ENCODE measurements around the gene SAMD5. TPM values are rescaled to one million over a fixed set of nuclear protein-coding genes. Genes with fewer than 3 reads are reported as not detected.

Gene SAMD5
- total RNA-seq, 1 donor from 2014 or later, result 0.06 TPM

GRCh38 chr6:147603392-147604081, 95.0 kb downstream of the SAMD5 start:
- Histone ChIP-seq H4K20me1 (ENCODE audit: low read depth) (no peaks in the 10 kb centered on the region), H3K79me2 (ENCODE audit: low read depth) (no peaks in the 10 kb centered on the region), H3F3A (ENCODE audit: low read depth) (no peaks in the 10 kb centered on the region), H3K4me2 (no peak overlapping the region), H2AFZ (replicated peaks) (no peak overlapping the region), H3K9ac (no peak overlapping the region), H3K4me3 (no peak overlapping the region), H3K4me1 (no peaks in the 10 kb centered on the region), H3K27ac (no peak overlapping the region), H3K36me3 (no peaks in the 10 kb centered on the region), H3K9me3 (ENCODE audit: low read depth) (no peaks in the 10 kb centered on the region), H3K27me3 (no peaks in the 10 kb centered on the region)
- Mint-ChIP-seq H3K27ac (no peak overlapping the region), H3K27me3 (ENCODE audit: insufficient read depth, low read depth) (no peaks in the 10 kb centered on the region), H3K4me1 (peaks cover 2% of the 10 kb centered on the region), H3K9me3 (peaks cover 2% of the 10 kb centered on the region), H3K4me3 (no peak overlapping the region), H3K36me3 (peaks cover 3% of the 10 kb centered on the region)
- no peak for DNase-seq (ENCODE audit: low spot score)
- TF ChIP-seq EZH2 (IDR thresholded peaks at IDR 0.05) (no peak), CTCF (IDR thresholded peaks at IDR 0.05) (no peak), EZH2phosphoT487 (IDR thresholded peaks at IDR 0.05) (no peak)

- Histone ChIP-seq H3K27ac (no peak overlapping the region), H3K27me3 (no peaks in the 10 kb centered on the region), H3K79me2 (ENCODE audit: low read depth) (no peaks in the 10 kb centered on the region), H3F3A (ENCODE audit: low read depth) (no peaks in the 10 kb centered on the region), H3K9ac (no peak overlapping the region), H3K4me1 (no peaks in the 10 kb centered on the region), H4K20me1 (ENCODE audit: low read depth) (no peaks in the 10 kb centered on the region), H2AFZ (replicated peaks) (peak overlapping the region; percentile 18), H3K4me3 (no peak overlapping the region), H3K9me3 (ENCODE audit: low read depth) (no peaks in the 10 kb centered on the region), H3K4me2 (no peak overlapping the region), H3K36me3 (no peaks in the 10 kb centered on the region)
- Mint-ChIP-seq H3K4me3 (no peak overlapping the region), H3K36me3 (peaks cover 3% of the 10 kb centered on the region), H3K4me1 (peaks cover 2% of the 10 kb centered on the region), H3K27ac (no peak overlapping the region), H3K27me3 (ENCODE audit: insufficient read depth, low read depth) (no peaks in the 10 kb centered on the region), H3K9me3 (peaks cover 2% of the 10 kb centered on the region)
- no peak for DNase-seq (ENCODE audit: low spot score)
- no peak for TF ChIP-seq CTCF (IDR thresholded peaks at IDR 0.05)
- TF ChIP-seq EZH2 (IDR thresholded peaks at IDR 0.05), result no peak
- no peak for TF ChIP-seq EZH2phosphoT487 (IDR thresholded peaks at IDR 0.05)
Observed at GRCh38 chr6:147604373-147604772, 95.9 kb downstream of the SAMD5 start.

GRCh38 chr6:147611992-147612391, 103.5 kb downstream of the SAMD5 start:
- Mint-ChIP-seq H3K27ac (no peak overlapping the region), H3K27me3 (ENCODE audit: insufficient read depth, low read depth) (no peaks in the 10 kb centered on the region), H3K4me3 (no peak overlapping the region), H3K4me1 (no peaks in the 10 kb centered on the region), H3K9me3 (peaks cover 2% of the 10 kb centered on the region), H3K36me3 (peaks cover 8% of the 10 kb centered on the region)
- Histone ChIP-seq H3K9me3 (ENCODE audit: low read depth) (no peaks in the 10 kb centered on the region), H3K27ac (no peak overlapping the region), H2AFZ (replicated peaks) (no peak overlapping the region), H3K4me2 (no peak overlapping the region), H3K79me2 (ENCODE audit: low read depth) (no peaks in the 10 kb centered on the region), H3K4me3 (no peak overlapping the region), H3K27me3 (no peaks in the 10 kb centered on the region), H3K36me3 (no peaks in the 10 kb centered on the region), H3K9ac (no peak overlapping the region), H4K20me1 (ENCODE audit: low read depth) (no peaks in the 10 kb centered on the region), H3K4me1 (no peaks in the 10 kb centered on the region), H3F3A (ENCODE audit: low read depth) (no peaks in the 10 kb centered on the region)
- no peak for DNase-seq (ENCODE audit: low spot score)
- TF ChIP-seq EZH2 (IDR thresholded peaks at IDR 0.05), result no peak
- no peak for TF ChIP-seq EZH2phosphoT487 (IDR thresholded peaks at IDR 0.05)
- TF ChIP-seq CTCF (IDR thresholded peaks at IDR 0.05), result no peak

Data from neural progenitor cell (in vitro differentiated cells).